Trophoblast cell (in vitro differentiated cells and primary cell): ENCODE data around the gene ZNF91.
A peak's percentile ranks its signal among the peaks of the same experiment; 100 is the strongest.
"Not testable (repeated sequence)": the region's sequence is repeated elsewhere in the genome, so short reads cannot be mapped to it uniquely, and the experiment has no call there.

Experiments
- DNase-seq, 2 donors: peaks; one replicate each; pipeline ENCODE4 v3.0.0-alpha.2; 2016
- H2AFZ ChIP-seq: 2 replicates; pipeline ENCODE4 v1.6.1; 2013; ENCODE audit warnings: low read length, moderate library complexity, mild to moderate bottlenecking; ENCODE audit not compliant: insufficient read depth, poor library complexity
- H2AK5ac ChIP-seq: 2 replicates; pipeline ENCODE4 v1.6.1; 2013; ENCODE audit warnings: mild to moderate bottlenecking, low read length
- H2BK120ac ChIP-seq: 2 replicates; pipeline ENCODE4 v1.6.1; 2013; ENCODE audit warnings: low read length, mild to moderate bottlenecking, moderate library complexity; ENCODE audit not compliant: insufficient read depth, poor library complexity
- H2BK12ac ChIP-seq: 2 replicates; pipeline ENCODE4 v1.6.1; 2013; ENCODE audit warnings: mild to moderate bottlenecking, low read length, moderate library complexity
- H2BK5ac ChIP-seq: 2 replicates; pipeline ENCODE4 v1.6.1; 2013; ENCODE audit warnings: low read length, low read depth, moderate library complexity, mild to moderate bottlenecking; ENCODE audit not compliant: poor library complexity
- H3K14ac ChIP-seq: 2 replicates; pipeline ENCODE4 v1.6.1; 2013; ENCODE audit warnings: mild to moderate bottlenecking, low read length
- H3K18ac ChIP-seq: 2 replicates; pipeline ENCODE4 v1.6.1; 2013; ENCODE audit warnings: mild to moderate bottlenecking, low read length
- H3K23ac ChIP-seq: 2 replicates; pipeline ENCODE4 v1.6.1; 2013; ENCODE audit warnings: low read length
- H3K27ac ChIP-seq: 2 replicates; pipeline ENCODE4 v1.5.1; 2013; ENCODE audit warnings: low read depth, mild to moderate bottlenecking, inconsistent platforms, low read length, moderate library complexity
- H3K27me3 ChIP-seq: 2 replicates; pipeline ENCODE4 v1.6.1; 2013; ENCODE audit warnings: inconsistent platforms, mild to moderate bottlenecking, low read length, moderate library complexity; ENCODE audit not compliant: insufficient read depth
- H3K36me3 ChIP-seq, 2 experiments: 1 replicate in 1 of 2; 2 replicates in 1 of 2; pipeline ENCODE4 v1.6.1; 2013; ENCODE audit warnings: low read length in 2 of 2, mild to moderate bottlenecking in 2 of 2, moderate library complexity in 1 of 2; ENCODE audit not compliant: insufficient read depth in 2 of 2, control insufficient read depth in 1 of 2
- H3K4ac ChIP-seq: 2 replicates; pipeline ENCODE4 v1.6.1; 2013; ENCODE audit warnings: low read depth, mild to moderate bottlenecking, low read length, moderate library complexity
- H3K4me1 ChIP-seq, 2 experiments: 1 replicate in 1 of 2; 2 replicates in 1 of 2; pipeline ENCODE4 v1.6.1; 2013; ENCODE audit warnings: low read length in 2 of 2, mild to moderate bottlenecking in 2 of 2, moderate library complexity in 1 of 2; ENCODE audit not compliant: insufficient read depth in 2 of 2, control insufficient read depth in 1 of 2
- H3K4me2 ChIP-seq: 2 replicates; pipeline ENCODE4 v1.6.1; 2013; ENCODE audit warnings: inconsistent platforms, mild to moderate bottlenecking, low read length, moderate library complexity
- H3K4me3 ChIP-seq: 2 replicates; pipeline ENCODE4 v1.5.1; 2013; ENCODE audit warnings: mild to moderate bottlenecking, low read depth, low read length, inconsistent platforms
- H3K79me1 ChIP-seq: one replicate; pipeline ENCODE4 v1.6.1; 2013; ENCODE audit warnings: low read length
- H3K79me2 ChIP-seq: 2 replicates; pipeline ENCODE4 v1.6.1; 2013; ENCODE audit warnings: low read length, mild to moderate bottlenecking; ENCODE audit not compliant: control insufficient read depth, insufficient read depth, poor library complexity
- H3K9ac ChIP-seq: 2 replicates; pipeline ENCODE4 v1.6.1; 2013; ENCODE audit warnings: mild to moderate bottlenecking, low read length
- H3K9me3 ChIP-seq: 2 replicates; pipeline ENCODE4 v1.6.1; 2013; ENCODE audit warnings: low read depth, mild to moderate bottlenecking, control low read depth, inconsistent platforms, low read length; ENCODE audit not compliant: insufficient read depth
- H4K12ac ChIP-seq: 2 replicates; pipeline ENCODE4 v1.6.1; 2013; ENCODE audit warnings: low read depth, mild to moderate bottlenecking, low read length, moderate library complexity
- H4K8ac ChIP-seq: 2 replicates; pipeline ENCODE4 v1.6.1; 2013; ENCODE audit warnings: low read depth, mild to moderate bottlenecking, low read length, moderate library complexity
- H4K91ac ChIP-seq: one replicate; pipeline ENCODE4 v1.6.1; 2013; ENCODE audit warnings: low read depth, mild to moderate bottlenecking, low read length, moderate library complexity
- WGBS: extraction: QIAGEN DNeasy Blood & Tissue Kit; methylation state at CpG from one replicate; pipeline ENCODE4 v1.1.7; 2013; ENCODE audit warnings: missing lambda C conversion rate; ENCODE audit not compliant: insufficient read length, insufficient coverage; ENCODE audit errors: extremely low coverage; 5-methylcytosine and 5-hydroxymethylcytosine counted together

Gene ZNF91

DNA sequence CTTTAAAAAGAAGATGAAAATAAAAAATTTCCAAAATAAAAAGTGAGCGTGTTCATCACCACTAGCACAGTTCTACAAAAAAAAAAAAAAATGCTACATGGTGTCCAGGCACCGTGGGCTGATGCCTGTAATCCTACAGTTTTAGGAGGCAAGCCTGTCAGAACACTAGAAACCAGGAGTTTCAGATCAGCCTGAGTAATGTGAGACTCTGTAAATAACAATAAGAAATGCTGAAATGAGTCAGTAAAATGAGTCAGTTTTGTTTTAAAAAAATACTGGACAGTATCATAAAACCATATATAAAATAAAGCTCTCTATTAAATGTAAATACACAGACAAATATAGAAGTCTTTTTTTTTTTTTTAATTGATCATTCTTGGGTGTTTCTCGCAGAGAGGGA, 30.0 kb downstream of the ZNF91 start:
- Histone ChIP-seq H2BK120ac (no peak overlapping the region), H3K18ac (no peak overlapping the region), H3K4me1 (no peaks in the 10 kb centered on the region), H4K12ac (no peak overlapping the region), H3K36me3 (peaks cover 23 to 27% of the 10 kb centered on the region in 2 experiments), H3K4me3 (no peak overlapping the region), H3K23ac (no peak overlapping the region), H2BK5ac (no peak overlapping the region), H3K79me2 (no peaks in the 10 kb centered on the region), H3K27me3 (no peaks in the 10 kb centered on the region), H2AFZ (no peak overlapping the region), H3K4me2 (no peak overlapping the region), H2AK5ac (no peak overlapping the region), H3K14ac (no peak overlapping the region), H3K79me1 (no peaks in the 10 kb centered on the region), H2BK12ac (no peak overlapping the region), H3K9me3 (peaks cover 15% of the 10 kb centered on the region), H4K8ac (no peak overlapping the region), H3K4ac (no peak overlapping the region), H3K9ac (no peak overlapping the region), H4K91ac (no peak overlapping the region), H3K27ac (no peak overlapping the region)
- DNase-seq, result no peak
- no CpG with 5 or more reads among the region's 3 CpGs for WGBS

DNA sequence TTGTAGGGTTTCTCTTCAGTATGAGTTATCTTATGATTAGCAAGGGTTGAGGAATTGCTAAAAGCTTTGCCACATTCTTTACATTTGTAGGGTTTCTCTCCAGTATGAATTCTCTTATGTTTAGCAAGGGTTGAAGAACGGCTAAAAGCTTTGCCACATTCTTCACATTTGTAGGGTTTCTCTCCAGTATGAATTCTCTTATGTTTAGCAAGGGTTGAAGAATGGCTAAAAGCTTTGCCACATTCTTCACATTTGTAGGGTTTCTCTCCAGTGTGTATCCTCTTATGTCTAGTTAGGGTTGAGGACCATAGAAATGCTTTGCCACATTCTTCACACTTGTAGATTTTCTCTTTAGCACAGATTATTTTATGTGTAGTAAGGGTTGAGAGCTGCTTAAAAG, 33.4 kb downstream of the ZNF91 start:
- not testable (repeated sequence) for H4K8ac ChIP-seq, H3K9me3 ChIP-seq, H3K27me3 ChIP-seq, H2BK12ac ChIP-seq, H3K14ac ChIP-seq, H3K4me3 ChIP-seq, H3K9ac ChIP-seq, H2AK5ac ChIP-seq, H2AFZ ChIP-seq, H3K27ac ChIP-seq, H4K12ac ChIP-seq, DNase-seq, H3K4ac ChIP-seq, H3K79me2 ChIP-seq, H3K18ac ChIP-seq, H2BK5ac ChIP-seq, H3K79me1 ChIP-seq, H3K4me2 ChIP-seq, H2BK120ac ChIP-seq, H3K4me1 ChIP-seq, H3K23ac ChIP-seq, H4K91ac ChIP-seq
- peaks cover 14 to 15% of the 10 kb centered on the region in 2 experiments for H3K36me3 ChIP-seq
- WGBS, result no CpG with 5 or more reads among the region's 1 CpG

DNA sequence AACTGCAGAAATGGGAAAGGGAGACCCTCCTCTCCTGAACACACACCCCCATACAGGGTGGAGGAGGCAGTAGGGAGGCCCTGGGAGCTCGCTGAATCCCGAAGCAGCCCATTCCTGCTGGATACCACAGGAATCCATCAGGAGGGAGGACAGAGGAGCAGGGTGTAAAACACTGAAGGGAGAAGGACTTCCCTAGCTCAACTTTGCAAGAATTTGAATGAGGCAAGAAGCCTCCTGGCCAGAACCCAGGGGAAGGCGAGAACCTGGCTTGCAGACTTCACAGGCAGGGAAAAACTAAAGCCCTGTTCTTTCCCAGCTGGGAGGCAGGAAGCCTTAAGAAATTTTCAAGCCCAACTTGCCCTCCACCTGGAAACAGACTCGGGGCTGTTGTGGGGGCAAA, 43.5 kb downstream of the ZNF91 start:
- no peak overlapping the region for H4K8ac ChIP-seq
- H3K27me3 ChIP-seq, result no peaks in the 10 kb centered on the region
- H3K18ac ChIP-seq, result no peak overlapping the region
- H3K9me3 ChIP-seq, result peaks cover 22% of the 10 kb centered on the region
- H4K12ac ChIP-seq, result no peak overlapping the region
- WGBS, result no CpG with 5 or more reads among the region's 4 CpGs
- H2AK5ac ChIP-seq, result no peak overlapping the region
- H4K91ac ChIP-seq, result no peak overlapping the region
- H2BK120ac ChIP-seq, result no peak overlapping the region
- no peaks in the 10 kb centered on the region for H3K79me2 ChIP-seq
- H2BK12ac ChIP-seq, result no peak overlapping the region
- no peak overlapping the region for H3K4me2 ChIP-seq
- H3K4ac ChIP-seq, result peak overlapping the region; percentile 6
- no peaks in the 10 kb centered on the region for H3K4me1 ChIP-seq
- H3K79me1 ChIP-seq, result no peaks in the 10 kb centered on the region
- no peak overlapping the region for H2BK5ac ChIP-seq
- no peak overlapping the region for H3K14ac ChIP-seq
- no peak overlapping the region for H3K9ac ChIP-seq
- H3K4me3 ChIP-seq, result no peak overlapping the region
- H3K23ac ChIP-seq, result no peak overlapping the region
- peaks cover 24 to 30% of the 10 kb centered on the region in 2 experiments for H3K36me3 ChIP-seq
- DNase-seq, result peak; percentile 69 to 80
- H3K27ac ChIP-seq, result no peak overlapping the region
- no peak overlapping the region for H2AFZ ChIP-seq

DNA sequence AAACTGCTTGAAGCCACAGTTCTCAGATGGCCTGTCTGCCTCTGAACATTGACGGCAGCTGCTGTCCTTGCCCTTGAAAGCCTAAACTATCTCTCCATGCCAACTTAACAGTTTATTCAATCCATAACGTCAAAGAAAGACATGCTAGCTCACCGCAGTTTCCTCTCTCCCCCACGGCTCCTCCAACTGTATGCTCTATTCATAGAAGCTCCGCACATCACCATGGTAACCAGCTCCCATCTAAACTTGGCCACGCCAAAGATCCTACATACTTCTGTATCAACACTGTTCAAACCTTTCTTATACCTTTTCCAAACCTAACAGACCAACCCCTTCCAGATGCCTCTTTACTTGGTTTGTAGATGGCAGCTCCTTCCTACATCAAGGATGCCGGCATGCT, 48.6 kb downstream of the ZNF91 start:
- no peak overlapping the region for H2AK5ac ChIP-seq
- H3K4ac ChIP-seq, result peak overlapping the region; percentile 63
- H3K27ac ChIP-seq, result no peak overlapping the region
- no peak overlapping the region for H3K9ac ChIP-seq
- peaks cover 15% of the 10 kb centered on the region for H3K9me3 ChIP-seq
- no peaks in the 10 kb centered on the region for H3K27me3 ChIP-seq
- no CpG with 5 or more reads among the region's 7 CpGs for WGBS
- no peak overlapping the region for H2BK12ac ChIP-seq
- H4K8ac ChIP-seq, result no peak overlapping the region
- peaks cover 27 to 29% of the 10 kb centered on the region in 2 experiments for H3K36me3 ChIP-seq
- H2BK5ac ChIP-seq, result no peak overlapping the region
- no peak overlapping the region for H3K18ac ChIP-seq
- H4K12ac ChIP-seq, result no peak overlapping the region
- DNase-seq, result no peak
- H3K4me2 ChIP-seq, result no peak overlapping the region
- H2BK120ac ChIP-seq, result no peak overlapping the region
- H3K79me2 ChIP-seq, result no peaks in the 10 kb centered on the region
- no peaks in the 10 kb centered on the region for H3K79me1 ChIP-seq
- H3K4me1 ChIP-seq, result no peaks in the 10 kb centered on the region
- no peak overlapping the region for H2AFZ ChIP-seq
- H3K4me3 ChIP-seq, result no peak overlapping the region
- no peak overlapping the region for H4K91ac ChIP-seq
- H3K14ac ChIP-seq, result no peak overlapping the region
- H3K23ac ChIP-seq, result no peak overlapping the region
